CD4-positive, CD25-positive, alpha-beta regulatory T cell (primary cell): ENCODE results near the gene YPEL3. TPM values are rescaled to one million over a fixed set of nuclear protein-coding genes. Genes with fewer than 3 reads are reported as not detected.
A peak's percentile ranks its signal among the peaks of the same experiment; 100 is the strongest.

Experiments
- ATAC-seq, 2 donors: fragments of 150-1000 bp; cut with Tn5 transposase; one replicate each; pipeline ENCODE4 v1.10.0; 2021; ENCODE audit warnings: low read depth in 2 of 2, moderate number of reproducible peaks in 2 of 2, moderate library complexity in 1 of 2
- DNase-seq, 3 donors: peaks; one replicate each; pipeline versions ENCODE4 v3.0.0 to v3.0.0-alpha.2; 2012 to 2022; ENCODE audit warnings: mixed read lengths in 1 of 3
- H3K27ac ChIP-seq: one replicate; pipeline ENCODE4 v1.7.0; 2013; ENCODE audit warnings: mild to moderate bottlenecking, low read length; ENCODE audit not compliant: insufficient read depth, poor library complexity, severe bottlenecking
- H3K27me3 ChIP-seq: one replicate; pipeline ENCODE4 v1.7.0; 2013; ENCODE audit warnings: low read length; ENCODE audit not compliant: control insufficient read depth, insufficient read depth
- H3K36me3 ChIP-seq: one replicate; pipeline ENCODE4 v1.7.0; 2013; ENCODE audit warnings: mild to moderate bottlenecking, low read length, moderate library complexity; ENCODE audit not compliant: control insufficient read depth, insufficient read depth
- H3K4me1 ChIP-seq: 2 replicates; pipeline ENCODE4 v1.7.0; 2013; ENCODE audit warnings: mild to moderate bottlenecking, low read length; ENCODE audit not compliant: insufficient read depth, control insufficient read depth, poor library complexity, severe bottlenecking
- H3K4me3 ChIP-seq: one replicate; pipeline ENCODE4 v1.7.0; 2013; ENCODE audit warnings: low read depth, mild to moderate bottlenecking, low read length, moderate library complexity
- H3K9me3 ChIP-seq, 2 experiments: 1 replicate in 1 of 2; 2 replicates in 1 of 2; pipeline ENCODE4 v1.7.0; 2013; ENCODE audit warnings: low read length in 2 of 2, mild to moderate bottlenecking in 1 of 2, moderate library complexity in 1 of 2; ENCODE audit not compliant: control insufficient read depth in 2 of 2
- H3K27ac Mint-ChIP-seq, 3 donors: one replicate each; pipeline ENCODE4 v1.8.0; 2020 to 2022; ENCODE audit warnings: mild to moderate bottlenecking in 3 of 3, mixed read lengths in 3 of 3, moderate library complexity in 2 of 3
- H3K27me3 Mint-ChIP-seq: one replicate; pipeline ENCODE4 v1.8.0; 2022; ENCODE audit warnings: mild to moderate bottlenecking, mixed read lengths
- H3K36me3 Mint-ChIP-seq: one replicate; pipeline ENCODE4 v1.8.0; 2020; ENCODE audit warnings: mixed read lengths
- H3K4me1 Mint-ChIP-seq, 4 donors: one replicate each; pipeline ENCODE4 v1.8.0; 2020 to 2022; ENCODE audit warnings: mixed read lengths in 4 of 4, mild to moderate bottlenecking in 1 of 4
- H3K4me3 Mint-ChIP-seq, 4 donors: one replicate each; pipeline ENCODE4 v1.8.0; 2020 to 2022; ENCODE audit warnings: mild to moderate bottlenecking in 4 of 4, mixed read lengths in 4 of 4, moderate library complexity in 3 of 4
- H3K9me3 Mint-ChIP-seq, 7 donors: one replicate each; pipeline ENCODE4 v1.8.0; 2020 to 2022; ENCODE audit warnings: mixed read lengths in 7 of 7, mild to moderate bottlenecking in 3 of 7, moderate library complexity in 2 of 7
- polyA plus RNA-seq, 4 donors: library from polyadenylated mRNA; unstranded; fragments of 300-500 nt; fragmentation: Illumina TruSeq; gene quantifications; one replicate each; pipeline ENCODE4 v1.2.3, GENCODE V29; 2021
- total RNA-seq: library from RNA; stranded (reverse); gene quantifications from one replicate; pipeline ENCODE4 v1.2.3, GENCODE V29; 2022

The YPEL3 gene
- total and polyA plus RNA-seq, 5 donors from 2014 or later = 121 to 319 (median 292) TPM

DNA sequence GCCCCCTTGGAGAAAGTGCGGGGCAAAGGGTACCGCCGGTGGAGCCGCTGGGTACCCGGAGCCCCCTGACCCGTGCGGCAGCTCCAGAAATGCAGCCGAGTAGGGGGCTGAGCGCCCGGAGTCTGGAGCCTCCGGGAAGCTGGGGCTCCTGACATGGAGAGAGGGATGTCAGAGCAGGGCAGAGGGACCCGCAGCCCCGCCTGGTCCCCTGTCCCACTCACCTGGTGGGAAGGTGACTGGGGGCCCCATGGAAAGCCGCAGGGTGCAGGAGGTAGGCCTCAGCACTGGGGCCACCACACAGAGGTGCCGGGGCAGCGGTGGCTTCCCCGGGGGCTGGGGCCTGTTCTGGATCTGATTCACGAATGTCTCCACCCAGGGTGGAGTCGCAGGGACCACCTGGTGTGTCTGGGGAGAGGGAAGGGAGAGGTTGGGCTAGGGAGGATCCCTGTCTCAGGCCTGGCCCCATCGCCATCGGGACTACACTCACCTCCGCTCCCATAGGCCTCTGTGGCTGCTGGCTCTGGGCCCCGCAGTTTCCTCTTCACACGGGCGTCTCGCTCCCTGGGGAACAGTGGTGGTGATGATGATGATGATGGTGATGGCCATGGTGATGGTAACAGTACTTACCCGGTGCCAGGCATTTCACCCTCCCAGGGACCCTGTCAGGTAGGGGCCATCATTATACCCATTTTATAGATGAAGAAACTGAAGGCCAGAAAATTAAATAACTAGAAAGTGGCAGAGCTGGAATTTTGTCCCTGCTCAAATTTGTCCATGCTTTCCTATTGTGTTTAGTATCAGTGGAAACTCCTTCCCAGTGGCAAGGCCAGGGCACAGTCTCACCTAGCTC lies 9.5 kb downstream of the YPEL3 start:
- Histone ChIP-seq H3K27ac (no peak overlapping the region), H3K27me3 (no peaks in the 10 kb centered on the region), H3K4me1 (peaks cover 14% of the 10 kb centered on the region), H3K9me3 (no peaks in the 10 kb centered on the region), H3K36me3 (peaks cover 35% of the 10 kb centered on the region), H3K4me3 (no peak overlapping the region)
- DNase-seq (no peak), ATAC-seq (no peak)
- H3K36me3 Mint-ChIP-seq = peaks cover 23% of the 10 kb centered on the region
- H3K4me1 Mint-ChIP-seq = peaks cover 0 to 35% (median 2%) of the 10 kb centered on the region in 4 donors
- peaks cover 0 to 2% (median 0%) of the 10 kb centered on the region in 7 donors for H3K9me3 Mint-ChIP-seq
- H3K27ac Mint-ChIP-seq = peak overlapping the region in 1 of 3 donors; percentile 56
- H3K27me3 Mint-ChIP-seq = no peaks in the 10 kb centered on the region
- H3K4me3 Mint-ChIP-seq = no peak overlapping the region

DNA sequence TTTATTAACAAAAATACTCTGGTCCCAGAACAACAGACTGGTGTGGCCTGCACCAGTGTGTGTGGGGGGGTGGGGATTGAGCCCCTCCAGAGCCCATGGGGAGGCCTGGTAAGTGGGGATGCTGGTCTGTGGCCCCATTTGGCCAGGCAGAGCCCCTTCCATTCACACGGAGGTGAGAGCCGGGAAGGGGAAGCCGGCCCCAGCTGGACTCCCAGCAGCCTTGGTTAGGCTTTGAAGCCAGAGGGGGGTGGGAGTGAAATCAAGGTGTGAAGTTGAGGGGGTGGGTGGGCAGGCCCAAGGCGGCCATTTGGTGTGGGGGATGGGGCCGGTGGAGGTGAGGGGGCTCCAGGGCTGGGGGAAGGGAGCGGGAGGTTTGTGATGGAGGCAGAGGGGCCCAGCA lies 10.2 kb downstream of the YPEL3 start:
- H3K27me3 ChIP-seq = no peaks in the 10 kb centered on the region
- no peak for ATAC-seq
- H3K36me3 ChIP-seq = peaks cover 41% of the 10 kb centered on the region
- Mint-ChIP-seq H3K9me3 (peaks cover 0 to 2% (median 0%) of the 10 kb centered on the region in 7 donors), H3K4me1 (peaks cover 0 to 34% (median 2%) of the 10 kb centered on the region in 4 donors), H3K36me3 (peaks cover 23% of the 10 kb centered on the region), H3K27me3 (no peaks in the 10 kb centered on the region), H3K4me3 (no peak overlapping the region), H3K27ac (no peak overlapping the region)
- H3K4me1 ChIP-seq = peaks cover 8% of the 10 kb centered on the region
- no peaks in the 10 kb centered on the region for H3K9me3 ChIP-seq
- DNase-seq = no peak
- H3K4me3 ChIP-seq = no peak overlapping the region
- no peak overlapping the region for H3K27ac ChIP-seq

DNA sequence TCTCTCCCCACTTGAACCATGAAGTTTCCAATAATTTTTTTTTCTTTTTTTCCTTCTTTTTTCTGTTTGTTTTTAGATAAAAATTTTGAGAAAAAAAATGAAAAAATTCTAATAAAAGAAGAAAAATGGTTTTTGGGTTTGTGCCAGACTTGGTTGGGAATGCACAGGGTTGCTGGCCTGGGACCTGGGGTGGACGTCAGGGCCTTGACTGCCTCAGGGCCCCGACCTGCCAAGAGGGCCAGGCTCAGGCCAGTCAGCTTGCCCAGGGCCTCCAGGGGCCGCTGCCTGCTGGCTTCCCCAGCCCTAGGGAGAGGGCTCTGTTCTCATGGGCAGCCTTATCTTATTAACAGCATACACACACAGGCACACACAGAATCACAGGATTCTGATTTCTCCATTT lies 10.8 kb downstream of the YPEL3 start:
- H3K9me3 ChIP-seq = no peaks in the 10 kb centered on the region
- Mint-ChIP-seq H3K27ac (no peak overlapping the region), H3K36me3 (peaks cover 23% of the 10 kb centered on the region), H3K4me3 (no peak overlapping the region), H3K9me3 (peaks cover 0 to 2% (median 0%) of the 10 kb centered on the region in 7 donors), H3K4me1 (peaks cover 0 to 29% (median 2%) of the 10 kb centered on the region in 4 donors), H3K27me3 (no peaks in the 10 kb centered on the region)
- peaks cover 44% of the 10 kb centered on the region for H3K36me3 ChIP-seq
- no peaks in the 10 kb centered on the region for H3K27me3 ChIP-seq
- H3K4me3 ChIP-seq = no peak overlapping the region
- peaks cover 3% of the 10 kb centered on the region for H3K4me1 ChIP-seq
- no peak for ATAC-seq
- H3K27ac ChIP-seq = no peak overlapping the region
- DNase-seq = no peak

DNA sequence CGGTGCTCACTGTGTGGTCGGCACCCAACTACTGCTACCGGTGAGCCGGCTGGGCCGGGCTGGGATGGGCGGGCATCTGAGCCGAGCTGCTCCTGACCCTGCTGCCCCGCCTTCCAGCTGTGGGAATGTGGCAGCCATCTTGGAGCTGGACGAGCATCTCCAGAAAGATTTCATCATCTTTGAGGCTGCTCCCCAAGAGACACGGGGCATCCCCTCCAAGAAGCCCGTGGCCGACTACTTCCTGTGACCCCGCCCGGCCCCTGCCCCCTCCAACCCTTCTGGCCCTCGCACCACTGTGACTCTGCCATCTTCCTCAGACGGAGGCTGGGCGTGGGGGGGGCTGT lies 11.2 kb downstream of the YPEL3 start:
- no peaks in the 10 kb centered on the region for H3K4me1 ChIP-seq
- H3K4me3 ChIP-seq = no peak overlapping the region
- no peaks in the 10 kb centered on the region for H3K27me3 ChIP-seq
- H3K4me3 Mint-ChIP-seq = no peak overlapping the region
- DNase-seq = no peak
- H3K27ac Mint-ChIP-seq = no peak overlapping the region
- no peak for ATAC-seq
- peaks cover 0 to 2% (median 0%) of the 10 kb centered on the region in 7 donors for H3K9me3 Mint-ChIP-seq
- H3K9me3 ChIP-seq = no peaks in the 10 kb centered on the region
- H3K4me1 Mint-ChIP-seq = peaks cover 0 to 27% (median 0%) of the 10 kb centered on the region in 4 donors
- no peaks in the 10 kb centered on the region for H3K27me3 Mint-ChIP-seq
- H3K36me3 ChIP-seq = peaks cover 47% of the 10 kb centered on the region
- H3K36me3 Mint-ChIP-seq = peaks cover 23% of the 10 kb centered on the region
- H3K27ac ChIP-seq = no peak overlapping the region

GRCh38 chr16:30084096-30084815 lies 11.8 kb downstream of the YPEL3 start:
- Mint-ChIP-seq H3K27ac (peak overlapping the region in 1 of 3 donors; percentile 74), H3K27me3 (no peaks in the 10 kb centered on the region), H3K4me3 (peak overlapping the region in 1 of 4 donors; percentile 25), H3K4me1 (peaks cover 0 to 27% (median 0%) of the 10 kb centered on the region in 4 donors), H3K9me3 (peaks cover 0 to 2% (median 0%) of the 10 kb centered on the region in 7 donors), H3K36me3 (peaks cover 23% of the 10 kb centered on the region)
- ATAC-seq (no peak), DNase-seq (no peak)
- Histone ChIP-seq H3K4me3 (no peak overlapping the region), H3K4me1 (no peaks in the 10 kb centered on the region), H3K27ac (no peak overlapping the region), H3K27me3 (no peaks in the 10 kb centered on the region), H3K36me3 (peaks cover 53% of the 10 kb centered on the region), H3K9me3 (no peaks in the 10 kb centered on the region)

- peaks cover 0 to 2% (median 0%) of the 10 kb centered on the region in 7 donors for H3K9me3 Mint-ChIP-seq
Measured at GRCh38 chr16:30083216-30084055, 12.6 kb downstream of the YPEL3 start.

DNA sequence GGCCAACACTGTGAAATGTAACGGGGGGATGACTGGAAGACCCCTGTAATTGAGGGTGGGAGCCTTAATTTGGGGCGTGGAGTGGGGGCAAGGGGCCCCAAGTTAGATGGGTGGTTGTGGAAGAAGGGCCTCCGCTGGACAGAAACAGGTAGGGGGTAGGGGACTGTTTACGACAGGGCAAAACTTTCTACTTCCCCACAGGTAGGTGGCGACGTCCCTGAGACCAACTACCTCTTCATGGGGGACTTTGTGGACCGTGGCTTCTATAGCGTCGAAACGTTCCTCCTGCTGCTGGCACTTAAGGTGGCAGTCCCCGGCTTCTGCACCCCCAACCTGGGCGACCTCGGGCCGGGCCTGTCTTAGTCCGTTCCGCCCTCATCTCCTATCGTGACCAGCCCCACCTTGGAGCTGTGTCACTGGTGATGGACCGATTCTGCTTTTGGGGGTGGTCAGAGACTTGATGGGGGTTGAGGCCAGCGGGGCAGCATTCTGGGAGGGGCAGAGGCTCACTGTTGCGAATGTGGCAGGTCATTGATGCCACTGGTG lies 13.4 kb downstream of the YPEL3 start:
- Mint-ChIP-seq H3K4me1 (peaks cover 0 to 30% (median 10%) of the 10 kb centered on the region in 4 donors), H3K4me3 (peak overlapping the region in 1 of 4 donors; percentile 36)
- H3K27ac ChIP-seq = no peak overlapping the region

More at GRCh38 chr16:30083216-30084055, 12.6 kb downstream of the YPEL3 start:
- Mint-ChIP-seq H3K27me3 (no peaks in the 10 kb centered on the region), H3K4me1 (peaks cover 0 to 26% (median 3%) of the 10 kb centered on the region in 4 donors), H3K27ac (no peak overlapping the region), H3K4me3 (peak overlapping the region in 1 of 4 donors; percentile 36), H3K36me3 (peaks cover 23% of the 10 kb centered on the region)
- H3K4me1 ChIP-seq = peaks cover under 1% of the 10 kb centered on the region
- H3K27me3 ChIP-seq = no peaks in the 10 kb centered on the region
- H3K4me3 ChIP-seq = no peak overlapping the region
- DNase-seq (no peak), ATAC-seq (no peak)
- no peak overlapping the region for H3K27ac ChIP-seq
- no peaks in the 10 kb centered on the region for H3K9me3 ChIP-seq
- H3K36me3 ChIP-seq = peaks cover 53% of the 10 kb centered on the region

More for the DNA sequence above, 13.4 kb downstream of the YPEL3 start:
- Mint-ChIP-seq H3K9me3 (peaks cover 0 to 2% (median 0%) of the 10 kb centered on the region in 7 donors), H3K27ac (no peak overlapping the region), H3K36me3 (peaks cover 23% of the 10 kb centered on the region), H3K27me3 (no peaks in the 10 kb centered on the region)
- ATAC-seq = no peak
- Histone ChIP-seq H3K9me3 (no peaks in the 10 kb centered on the region), H3K4me1 (peaks cover 9% of the 10 kb centered on the region), H3K36me3 (peaks cover 57% of the 10 kb centered on the region), H3K27me3 (no peaks in the 10 kb centered on the region), H3K4me3 (no peak overlapping the region)
- no peak for DNase-seq
